HL-60 (cell line): ENCODE results near the gene LINGO1.

Experiments used
- DNase-seq, 2 experiments: peaks; one replicate each; pipeline ENCODE4 v3.0.0-alpha.2; 2010 to 2020; ENCODE audit warnings: low read depth in 1 of 2, low spot score in 1 of 2
- H3K27ac ChIP-seq: fragments of 250-450 bp; sonication (Bioruptor Pico); replicated peaks from 2 replicates; pipeline ENCODE4 v1.5.1; 2020; ENCODE audit warnings: mild to moderate bottlenecking, moderate library complexity
- H3K27me3 ChIP-seq: fragments of 250-450 bp; sonication (Bioruptor Pico); 2 replicates; pipeline ENCODE4 v1.5.1; 2021; ENCODE audit warnings: mild to moderate bottlenecking, moderate library complexity; ENCODE audit not compliant: insufficient read depth, poor library complexity, severe bottlenecking
- H3K4me3 ChIP-seq: replicated peaks from 2 replicates; pipeline ENCODE4 v1.5.1; 2011; ENCODE audit warnings: mild to moderate bottlenecking, control low read depth, low read length; ENCODE audit not compliant: insufficient read depth
- CTCF ChIP-seq: IDR thresholded peaks from one replicate; pipeline ENCODE4 v1.5.1; 2011; ENCODE audit warnings: low read length, control low read depth, inconsistent platforms; ENCODE audit not compliant: insufficient read depth
- GABPA ChIP-seq: IDR thresholded peaks from 2 replicates; pipeline ENCODE4 v1.6.1; 2012; ENCODE audit warnings: low read depth
- POLR2AphosphoS5 ChIP-seq: IDR thresholded peaks from 2 replicates; pipeline ENCODE4 v1.6.1; 2012; ENCODE audit warnings: low read depth
- REST ChIP-seq: IDR thresholded peaks from 2 replicates; pipeline ENCODE4 v1.6.1; 2012; ENCODE audit warnings: low read depth; ENCODE audit not compliant: insufficient replicate concordance
- SPI1 ChIP-seq: IDR thresholded peaks from 2 replicates; pipeline ENCODE4 v1.6.1; 2012; ENCODE audit warnings: low read depth, mild to moderate bottlenecking, borderline replicate concordance

LINGO1 gene

DNA sequence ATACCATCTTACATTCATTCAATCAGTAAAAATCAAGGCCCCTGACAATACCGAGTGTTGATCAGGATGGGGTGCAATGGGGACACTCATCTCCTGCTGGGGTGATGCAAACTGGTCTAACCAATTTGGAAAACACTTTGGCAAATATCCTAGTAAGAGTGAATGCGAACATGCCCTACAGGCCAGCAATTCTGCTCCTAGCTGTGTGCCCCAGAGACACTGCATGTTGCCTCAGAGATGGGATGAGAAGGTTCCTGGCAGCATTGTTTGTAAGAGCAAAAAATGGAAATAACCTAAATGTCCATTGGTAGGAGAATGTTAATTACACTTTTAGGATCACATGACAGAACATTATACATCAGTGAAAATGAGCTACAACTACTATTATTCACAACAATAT lies 4.7 kb downstream of the LINGO1 start:
- no peak for DNase-seq
- no peak overlapping the region for H3K27ac ChIP-seq
- TF ChIP-seq GABPA, result no peak
- TF ChIP-seq REST, result no peak
- no peak for TF ChIP-seq CTCF
- no peak for TF ChIP-seq SPI1
- no peak for TF ChIP-seq POLR2AphosphoS5
- H3K27me3 ChIP-seq, result peaks cover 26% of the 10 kb centered on the region
- no peak overlapping the region for H3K4me3 ChIP-seq

GRCh38 chr15:77627581-77627980 lies 5.1 kb downstream of the LINGO1 start:
- no peak overlapping the region for H3K4me3 ChIP-seq
- TF ChIP-seq CTCF (no peak), POLR2AphosphoS5 (no peak), GABPA (no peak), REST (no peak), SPI1 (no peak)
- no peak for DNase-seq
- no peak overlapping the region for H3K27ac ChIP-seq
- H3K27me3 ChIP-seq, result peaks cover 25% of the 10 kb centered on the region

GRCh38 chr15:77627067-77627466 lies 5.6 kb downstream of the LINGO1 start:
- H3K4me3 ChIP-seq, result no peak overlapping the region
- H3K27ac ChIP-seq, result no peak overlapping the region
- peaks cover 25% of the 10 kb centered on the region for H3K27me3 ChIP-seq
- TF ChIP-seq SPI1 (no peak), CTCF (no peak), REST (no peak), POLR2AphosphoS5 (no peak), GABPA (no peak)
- DNase-seq, result no peak
